Thyroid gland (tissue), 4 donors: ENCODE data around the gene SPATA31D3.
"Not testable (repeated sequence)": the region's sequence is repeated elsewhere in the genome, so short reads cannot be mapped to it uniquely, and the experiment has no call there.

Experiments used
- POLR2A ChIP-seq, 2 donors: fragments of 450-650 bp; IDR thresholded peaks; one replicate each; pipeline ENCODE4 v1.6.1; 2017; ENCODE audit warnings: antibody characterized with exemption in 2 of 2, mild to moderate bottlenecking in 2 of 2, moderate library complexity in 1 of 2
- TF ChIP-seq, protein P1 (sequence below), 6 experiments: fragments of 200-600 bp in 3 of 6; fragments of 450-650 bp in 3 of 6; sonication (generic) in 3 of 6; IDR thresholded peaks; one replicate each; pipeline ENCODE4 v1.5.1; 2016 to 2019; ENCODE audit warnings: antibody characterized with exemption in 6 of 6, mild to moderate bottlenecking in 2 of 6, inconsistent platforms in 1 of 6, moderate library complexity in 1 of 6

DNA sequence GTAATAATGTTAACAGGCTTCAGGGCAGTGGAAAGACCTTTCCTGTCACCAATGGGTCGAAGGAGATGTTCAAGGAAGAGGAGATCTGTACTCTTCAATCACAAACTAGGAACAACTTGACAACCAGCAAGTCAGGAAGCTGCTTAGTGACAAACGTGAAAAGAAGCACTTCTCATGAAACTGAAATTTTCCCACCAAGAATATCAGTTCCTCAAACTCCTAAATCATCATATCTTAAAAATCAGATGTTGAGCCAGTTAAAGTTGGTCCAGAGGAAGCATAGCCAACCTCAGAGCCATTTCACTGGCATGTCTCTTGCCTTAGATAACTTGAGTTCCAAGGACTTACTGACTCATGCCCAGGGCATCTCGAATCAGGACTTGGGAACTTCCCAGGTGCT lies 24.8 kb upstream of the SPATA31D3 start:
- not testable (repeated sequence) for TF ChIP-seq POLR2A (IDR thresholded peaks at IDR 0.05)
- TF ChIP-seq, protein P1, sequence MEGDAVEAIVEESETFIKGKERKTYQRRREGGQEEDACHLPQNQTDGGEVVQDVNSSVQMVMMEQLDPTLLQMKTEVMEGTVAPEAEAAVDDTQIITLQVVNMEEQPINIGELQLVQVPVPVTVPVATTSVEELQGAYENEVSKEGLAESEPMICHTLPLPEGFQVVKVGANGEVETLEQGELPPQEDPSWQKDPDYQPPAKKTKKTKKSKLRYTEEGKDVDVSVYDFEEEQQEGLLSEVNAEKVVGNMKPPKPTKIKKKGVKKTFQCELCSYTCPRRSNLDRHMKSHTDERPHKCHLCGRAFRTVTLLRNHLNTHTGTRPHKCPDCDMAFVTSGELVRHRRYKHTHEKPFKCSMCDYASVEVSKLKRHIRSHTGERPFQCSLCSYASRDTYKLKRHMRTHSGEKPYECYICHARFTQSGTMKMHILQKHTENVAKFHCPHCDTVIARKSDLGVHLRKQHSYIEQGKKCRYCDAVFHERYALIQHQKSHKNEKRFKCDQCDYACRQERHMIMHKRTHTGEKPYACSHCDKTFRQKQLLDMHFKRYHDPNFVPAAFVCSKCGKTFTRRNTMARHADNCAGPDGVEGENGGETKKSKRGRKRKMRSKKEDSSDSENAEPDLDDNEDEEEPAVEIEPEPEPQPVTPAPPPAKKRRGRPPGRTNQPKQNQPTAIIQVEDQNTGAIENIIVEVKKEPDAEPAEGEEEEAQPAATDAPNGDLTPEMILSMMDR (IDR thresholded peaks at IDR 0.05) = not testable (repeated sequence)
